ENCODE measurements around the gene SPOCK1. TPM values are rescaled to one million over a fixed set of nuclear protein-coding genes. Genes with fewer than 3 reads are reported as not detected.

Gene SPOCK1
- total and polyA plus RNA-seq, 10 donors, result 0.50 to 17.0 (median 6.6) TPM

- Histone ChIP-seq H3K27me3 (replicated peaks in 1 of 7) (peaks cover 0 to 8% (median 0%) of the 10 kb centered on the region in 7 donors), H3K27ac (no peak overlapping the region), H3K4me1 (no peaks in the 10 kb centered on the region), H3K9me3 (no peaks in the 10 kb centered on the region), H3K36me3 (no peaks in the 10 kb centered on the region), H3K4me3 (no peak overlapping the region)
- WGBS, 5 donors, result 49 to 79% (median 64%) methylated on average over 1 of the region's 1 CpG
- no peak for TF ChIP-seq CTCF (IDR thresholded peaks at IDR 0.05 in 8 of 11, conservative IDR thresholded peaks at IDR 0.05 in 3 of 11)
- intact Hi-C loops (cut with DNase I; ENCODE audit: low total_unique reads), result no loop called here
- no peak for DNase-seq
Measured at GRCh38 chr5:137291031-137291430, 208.1 kb downstream of the SPOCK1 start.

GRCh38 chr5:137290373-137290772, 208.8 kb downstream of the SPOCK1 start:
- no peaks in the 10 kb centered on the region for H3K4me1 ChIP-seq
- H3K27ac ChIP-seq, result no peak overlapping the region
- DNase-seq, result no peak
- WGBS, 5 donors, result 86 to 94% (median 91%) methylated on average over 3 of the region's 3 CpGs
- no peaks in the 10 kb centered on the region for H3K36me3 ChIP-seq
- no peak for TF ChIP-seq POLR2AphosphoS5 (IDR thresholded peaks at IDR 0.05)
- TF ChIP-seq POLR2A (IDR thresholded peaks at IDR 0.05), result no peak
- no peak for TF ChIP-seq CTCF (IDR thresholded peaks at IDR 0.05 in 8 of 11, conservative IDR thresholded peaks at IDR 0.05 in 3 of 11)
- H3K27me3 ChIP-seq (replicated peaks in 1 of 7), result peaks cover 0 to 8% (median 0%) of the 10 kb centered on the region in 7 donors
- no peaks in the 10 kb centered on the region for H3K9me3 ChIP-seq
- intact Hi-C loops (cut with DNase I; ENCODE audit: low total_unique reads), result no loop called here
- H3K4me3 ChIP-seq, result no peak overlapping the region

GRCh38 chr5:137289856-137290255, 209.3 kb downstream of the SPOCK1 start:
- intact Hi-C loops (cut with DNase I; ENCODE audit: low total_unique reads), result no loop called here
- Histone ChIP-seq H3K4me1 (no peaks in the 10 kb centered on the region), H3K4me3 (no peak overlapping the region), H3K9me3 (no peaks in the 10 kb centered on the region), H3K27me3 (replicated peaks in 1 of 7) (peaks cover 0 to 8% (median 0%) of the 10 kb centered on the region in 7 donors), H3K27ac (no peak overlapping the region), H3K36me3 (no peaks in the 10 kb centered on the region)
- WGBS, 5 donors, result 76 to 92% (median 81%) methylated on average over 1 of the region's 1 CpG
- TF ChIP-seq CTCF (IDR thresholded peaks at IDR 0.05 in 8 of 11, conservative IDR thresholded peaks at IDR 0.05 in 3 of 11) (no peak), POLR2A (IDR thresholded peaks at IDR 0.05) (no peak), POLR2AphosphoS5 (IDR thresholded peaks at IDR 0.05) (no peak)
- DNase-seq, result no peak

- H3K4me1 ChIP-seq, result no peaks in the 10 kb centered on the region
- peaks cover 0 to 8% (median 0%) of the 10 kb centered on the region in 7 donors for H3K27me3 ChIP-seq (replicated peaks in 1 of 7)
- no peak for DNase-seq
- no peaks in the 10 kb centered on the region for H3K36me3 ChIP-seq
- H3K9me3 ChIP-seq, result no peaks in the 10 kb centered on the region
- WGBS, 5 donors, result 79 to 93% (median 89%) methylated on average over 2 of the region's 2 CpGs
- no peak overlapping the region for H3K4me3 ChIP-seq
- H3K27ac ChIP-seq, result no peak overlapping the region
- intact Hi-C loops (cut with DNase I; ENCODE audit: low total_unique reads), result no loop called here
- TF ChIP-seq CTCF (IDR thresholded peaks at IDR 0.05 in 8 of 11, conservative IDR thresholded peaks at IDR 0.05 in 3 of 11), result no peak
- no peak for TF ChIP-seq POLR2AphosphoS5 (IDR thresholded peaks at IDR 0.05)
- TF ChIP-seq POLR2A (IDR thresholded peaks at IDR 0.05), result no peak
Measured at GRCh38 chr5:137287569-137287968, 211.6 kb downstream of the SPOCK1 start.
